NCI-H748 treated with DMSO at 0.1 percent for 48 hours (cell line): ENCODE measurements around the gene FLRT1.
A peak's percentile ranks its signal among the peaks of the same experiment; 100 is the strongest.

Experiments
- DNase-seq: peaks from one replicate; lab custom pipeline; 2025; lab: John Stamatoyannopoulos, UW

FLRT1 gene

GRCh38 chr11:64023712-64024710 is 11.7 kb upstream of the FLRT1 start:
- DNase-seq = no peak

GRCh38 chr11:64025205-64025604 is 10.5 kb upstream of the FLRT1 start:
- DNase-seq = no peak

- no peak for DNase-seq
Measured at GRCh38 chr11:64026575-64027205, 9.0 kb upstream of the FLRT1 start.

- DNase-seq = no peak
Measured at GRCh38 chr11:64027651-64028397, 7.9 kb upstream of the FLRT1 start.

GRCh38 chr11:64028398-64029115 is 7.2 kb upstream of the FLRT1 start:
- peak; percentile 27 for DNase-seq

GRCh38 chr11:64029773-64030172 is 6.0 kb upstream of the FLRT1 start:
- DNase-seq = no peak

GRCh38 chr11:64031001-64031400 is 4.7 kb upstream of the FLRT1 start:
- DNase-seq = no peak

- no peak for DNase-seq
Measured at GRCh38 chr11:64032050-64032449, 3.7 kb upstream of the FLRT1 start.

- no peak for DNase-seq
Measured at GRCh38 chr11:64034411-64034811, 1.3 kb upstream of the FLRT1 start.

- DNase-seq = no peak
Measured at GRCh38 chr11:64035081-64035524, 628 bp upstream of the FLRT1 start.

- no peak for DNase-seq
Measured at GRCh38 chr11:64036087-64037026, 626 bp downstream of the FLRT1 start.

GRCh38 chr11:64037027-64037634 is 1.4 kb downstream of the FLRT1 start:
- DNase-seq = no peak

GRCh38 chr11:64038500-64038899 is 2.8 kb downstream of the FLRT1 start:
- no peak for DNase-seq

GRCh38 chr11:64039012-64039665 is 3.4 kb downstream of the FLRT1 start:
- DNase-seq = no peak

GRCh38 chr11:64040684-64041322 is 5.1 kb downstream of the FLRT1 start:
- no peak for DNase-seq

GRCh38 chr11:64041846-64042245 is 6.1 kb downstream of the FLRT1 start:
- DNase-seq = no peak

- no peak for DNase-seq
Measured at GRCh38 chr11:64042301-64042700, 6.6 kb downstream of the FLRT1 start.

GRCh38 chr11:64043545-64043944 is 7.8 kb downstream of the FLRT1 start:
- DNase-seq = no peak

GRCh38 chr11:64044730-64045393 is 9.1 kb downstream of the FLRT1 start:
- no peak for DNase-seq
